Measurements from ENCODE around the gene BTBD9. TPM values are rescaled to one million over a fixed set of nuclear protein-coding genes. Genes with fewer than 3 reads are reported as not detected.
A peak's percentile ranks its signal among the peaks of the same experiment; 100 is the strongest.

BTBD9 gene
- total and polyA plus RNA-seq, 9 of the 15 experiments (the other 6 are each of a cell fraction or from before 2014, with no cell fraction given) = 0.08 to 1.6 (median 0.58) TPM

GRCh38 chr6:38639498-38640215 lies at the start of gene BTBD9 (continued):
- TF ChIP-seq PTRF (tag; IDR thresholded peaks at IDR 0.05) (no peak), MBD1 (CRISPR knock-in tag; IDR thresholded peaks at IDR 0.05) (no peak), BCLAF1 (IDR thresholded peaks at IDR 0.05; ENCODE audit: borderline replicate concordance in 1 of 2, control insufficient read depth in 1 of 2, low read depth in 2 of 2, low read length in 1 of 2) (no peak), ZNF609 (CRISPR knock-in tag; IDR thresholded peaks at IDR 0.05; ENCODE audit: borderline replicate concordance) (no peak), SLC30A9 (CRISPR knock-in tag; IDR thresholded peaks at IDR 0.05) (no peak), RBM14 (IDR thresholded peaks at IDR 0.05; ENCODE audit: borderline replicate concordance, insufficient read depth, low read depth, low read length) (no peak), MEF2D (tag; conservative IDR thresholded peaks at IDR 0.05; ENCODE audit: low read depth) (no peak), MED1 (CRISPR knock-in tag; IDR thresholded peaks at IDR 0.05; ENCODE audit: borderline replicate concordance) (no peak), OTX1 (CRISPR knock-in tag; IDR thresholded peaks at IDR 0.05) (no peak), ID3 (CRISPR knock-in tag; IDR thresholded peaks at IDR 0.05) (no peak), ID3 (tag; IDR thresholded peaks at IDR 0.05) (peak; percentile 23; the same call in 1 of the 2 replicates), MEIS2 (IDR thresholded peaks at IDR 0.05; ENCODE audit: partially characterized antibody) (peak; percentile 37), CEBPB (tag; IDR thresholded peaks at IDR 0.05) (no peak), GABPB2 (CRISPR knock-in tag; conservative IDR thresholded peaks at IDR 0.05) (no peak), MITF (IDR thresholded peaks at IDR 0.05) (no peak)
